ENCODE results near the gene NPIPB9.
"Not testable (repeated sequence)": the region's sequence is repeated elsewhere in the genome, so short reads cannot be mapped to it uniquely, and the experiment has no call there.

- not testable (repeated sequence) for TF ChIP-seq CTCF (conservative IDR thresholded peaks at IDR 0.05 in 1 of 2, IDR thresholded peaks at IDR 0.05 in 1 of 2; ENCODE audit: extremely low read depth in 1 of 2, insufficient read depth in 1 of 2, low read depth in 1 of 2, low read length in 2 of 2); EZH2 (IDR thresholded peaks at IDR 0.05; ENCODE audit: borderline replicate concordance, low read length)
Measured at GRCh38 chr16:28731253-28731652, 20.3 kb upstream of the NPIPB9 start.

All from mammary epithelial cell (primary cell).